Retinal pigment epithelial cell (primary cell): ENCODE measurements around the gene IRAK4.
A peak's percentile ranks its signal among the peaks of the same experiment; 100 is the strongest.

Experiments
- DNase-seq: peaks from one replicate; pipeline ENCODE4 v3.0.0-alpha.2; 2010; ENCODE audit warnings: low read depth
- H3K4me3 ChIP-seq: 2 replicates; pipeline ENCODE4 v1.5.1; 2011; ENCODE audit warnings: mild to moderate bottlenecking, low read length, control low read depth, moderate library complexity
- TF ChIP-seq, protein P1 (sequence below): conservative IDR thresholded peaks from 2 replicates; pipeline ENCODE4 v1.5.1; 2011; ENCODE audit warnings: low read depth, low read length, control low read depth, inconsistent platforms

IRAK4 gene

GRCh38 chr12:43797561-43798217 is 38.9 kb downstream of the IRAK4 start:
- H3K4me3 ChIP-seq = no peak overlapping the region
- DNase-seq = no peak
- TF ChIP-seq, protein P1, sequence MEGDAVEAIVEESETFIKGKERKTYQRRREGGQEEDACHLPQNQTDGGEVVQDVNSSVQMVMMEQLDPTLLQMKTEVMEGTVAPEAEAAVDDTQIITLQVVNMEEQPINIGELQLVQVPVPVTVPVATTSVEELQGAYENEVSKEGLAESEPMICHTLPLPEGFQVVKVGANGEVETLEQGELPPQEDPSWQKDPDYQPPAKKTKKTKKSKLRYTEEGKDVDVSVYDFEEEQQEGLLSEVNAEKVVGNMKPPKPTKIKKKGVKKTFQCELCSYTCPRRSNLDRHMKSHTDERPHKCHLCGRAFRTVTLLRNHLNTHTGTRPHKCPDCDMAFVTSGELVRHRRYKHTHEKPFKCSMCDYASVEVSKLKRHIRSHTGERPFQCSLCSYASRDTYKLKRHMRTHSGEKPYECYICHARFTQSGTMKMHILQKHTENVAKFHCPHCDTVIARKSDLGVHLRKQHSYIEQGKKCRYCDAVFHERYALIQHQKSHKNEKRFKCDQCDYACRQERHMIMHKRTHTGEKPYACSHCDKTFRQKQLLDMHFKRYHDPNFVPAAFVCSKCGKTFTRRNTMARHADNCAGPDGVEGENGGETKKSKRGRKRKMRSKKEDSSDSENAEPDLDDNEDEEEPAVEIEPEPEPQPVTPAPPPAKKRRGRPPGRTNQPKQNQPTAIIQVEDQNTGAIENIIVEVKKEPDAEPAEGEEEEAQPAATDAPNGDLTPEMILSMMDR = no peak

GRCh38 chr12:43805149-43805859 is 46.6 kb downstream of the IRAK4 start:
- no peak for DNase-seq
- peak overlapping the region; percentile 88 for H3K4me3 ChIP-seq
- TF ChIP-seq, protein P1 = no peak

GRCh38 chr12:43805860-43806736 is 47.3 kb downstream of the IRAK4 start, which contains the start of gene TWF1:
TWF1 (minus strand) TSS chr12:43806317; CDS start chr12:43806245, 72 bp downstream.
- DNase-seq = peak; percentile 19
- TF ChIP-seq, protein P1 = peak; percentile 36
- peak within 1 kb of the TSS; percentile 88 for H3K4me3 ChIP-seq

- H3K4me3 ChIP-seq = peak overlapping the region; percentile 88
- TF ChIP-seq, protein P1 = no peak
Observed at GRCh38 chr12:43806737-43807072, 48.0 kb downstream of the IRAK4 start.

GRCh38 chr12:43807386-43807785 is 48.6 kb downstream of the IRAK4 start:
- DNase-seq = no peak
- TF ChIP-seq, protein P1 = no peak

More at GRCh38 chr12:43806737-43807072, 48.0 kb downstream of the IRAK4 start:
- DNase-seq = no peak

DNA sequence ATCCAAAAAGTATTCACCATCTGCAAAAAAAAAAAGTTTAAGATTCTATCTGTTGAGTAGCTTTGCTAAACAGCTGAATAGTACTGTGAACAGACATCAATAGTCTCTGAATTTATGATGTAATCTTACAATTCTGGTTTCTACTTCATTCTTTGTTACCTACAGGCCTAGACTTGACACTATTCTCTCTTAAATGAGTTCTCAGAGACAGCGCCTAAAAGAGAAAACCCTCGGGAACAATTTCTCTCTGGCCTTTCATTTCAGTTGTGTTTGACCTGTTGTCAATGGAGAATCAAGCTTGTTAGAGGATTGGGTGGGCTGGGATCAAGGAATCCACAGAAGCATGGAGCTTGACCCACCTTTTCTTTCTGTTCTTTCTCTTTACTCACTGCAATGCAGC is 53.3 kb downstream of the IRAK4 start:
- DNase-seq = no peak
- H3K4me3 ChIP-seq = no peak overlapping the region
- TF ChIP-seq, protein P1 = no peak

More at GRCh38 chr12:43807386-43807785, 48.6 kb downstream of the IRAK4 start:
- H3K4me3 ChIP-seq = no peak overlapping the region
